ENCODE data around the gene NDUFB3.
A peak's percentile ranks its signal among the peaks of the same experiment; 100 is the strongest.

The NDUFB3 gene

DNA sequence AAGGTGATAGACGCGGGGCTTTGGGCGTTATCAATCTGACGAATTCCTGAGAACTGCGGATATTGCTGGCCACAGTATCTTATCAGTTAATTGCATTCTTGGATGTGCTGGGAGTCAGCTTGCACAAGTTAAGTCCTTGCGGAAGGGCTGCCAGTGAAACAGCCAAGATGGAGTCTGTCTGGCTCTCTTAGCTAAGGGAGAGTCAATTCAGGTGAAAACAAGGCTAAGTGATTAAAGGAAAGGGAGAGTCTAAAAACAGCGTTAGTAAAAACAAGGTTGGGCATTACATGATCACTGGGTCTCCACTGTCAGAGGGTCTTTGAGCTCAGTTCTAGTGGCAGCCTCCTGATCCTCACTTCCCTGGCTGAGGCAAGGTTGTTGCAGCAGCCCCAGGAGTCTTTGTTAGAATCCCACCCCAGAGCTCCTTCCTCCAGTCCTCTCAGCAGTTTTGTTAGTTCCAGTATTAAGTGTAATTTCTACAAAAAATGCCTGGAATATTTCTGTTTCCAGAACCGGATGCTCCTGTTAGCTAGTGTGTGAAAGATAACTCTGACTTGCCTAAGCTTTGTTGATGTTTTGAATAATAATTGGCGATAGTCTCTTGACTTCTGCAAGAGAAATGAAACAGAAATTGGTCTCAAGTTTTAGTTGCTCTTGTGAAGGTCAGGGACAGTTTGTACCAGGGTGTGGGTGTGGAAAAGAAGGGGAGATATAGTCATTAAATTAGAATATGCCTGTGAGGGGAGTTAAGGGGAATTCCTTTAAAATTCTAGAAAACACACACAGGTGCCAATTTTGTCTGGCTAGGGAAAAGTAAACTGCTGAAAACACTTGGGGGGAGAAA, 54.7 kb downstream of the NDUFB3 start:
- H3K4me2 ChIP-seq = peak overlapping the region; percentile 73
- no peak overlapping the region for H3K4me3 ChIP-seq
- peaks cover 56% of the 10 kb centered on the region for H3K4me1 ChIP-seq
- TF ChIP-seq Cebpa-rat (IDR thresholded peaks at IDR 0.05) = no peak
- H3K9ac ChIP-seq = no peak overlapping the region
- no peaks in the 10 kb centered on the region for H3K9me3 ChIP-seq
- 0 out of 2 replicates have a peak, but pooled peaks cover 7% of the 10 kb centered on the region for H3K36me3 ChIP-seq
- H4K20me1 ChIP-seq = peaks cover 73% of the 10 kb centered on the region; the same call in 1 of the 2 replicates
- H3K27ac ChIP-seq = no peak overlapping the region
- no peaks in the 10 kb centered on the region for H3K27me3 ChIP-seq

- Histone ChIP-seq H3K4me2 (0 out of 2 replicates have a peak overlapping the region, but pooled peaks have one; percentile 73), H3K27ac (no peak overlapping the region), H3K9me3 (no peaks in the 10 kb centered on the region), H3K4me1 (peaks cover 52% of the 10 kb centered on the region), H3K27me3 (no peaks in the 10 kb centered on the region), H3K36me3 (peaks cover 7% of the 10 kb centered on the region; the same call in 1 of the 2 replicates), H3K4me3 (no peak overlapping the region), H4K20me1 (peaks cover 67% of the 10 kb centered on the region; the same call in 1 of the 2 replicates), H3K9ac (no peak overlapping the region)
- TF ChIP-seq Cebpa-rat (IDR thresholded peaks at IDR 0.05) = no peak
These were observed 55.3 kb downstream of the NDUFB3 start for GRCh38 chr2:201127152-201127511.

GRCh38 chr2:201127570-201127969, 55.8 kb downstream of the NDUFB3 start:
- no peak overlapping the region for H3K9ac ChIP-seq
- peaks cover 54% of the 10 kb centered on the region for H3K4me1 ChIP-seq

GRCh38 chr2:201128033-201128432, 56.2 kb downstream of the NDUFB3 start:
- no peak overlapping the region for H3K27ac ChIP-seq
- peaks cover 9% of the 10 kb centered on the region; the same call in 1 of the 2 replicates for H3K36me3 ChIP-seq
- no peak overlapping the region for H3K9ac ChIP-seq

More at GRCh38 chr2:201127570-201127969, 55.8 kb downstream of the NDUFB3 start:
- H4K20me1 ChIP-seq = peaks cover 62% of the 10 kb centered on the region; the same call in 1 of the 2 replicates
- H3K36me3 ChIP-seq = peaks cover 8% of the 10 kb centered on the region; the same call in 1 of the 2 replicates
- H3K9me3 ChIP-seq = no peaks in the 10 kb centered on the region
- no peak for TF ChIP-seq Cebpa-rat (IDR thresholded peaks at IDR 0.05)
- no peak overlapping the region for H3K4me3 ChIP-seq
- no peaks in the 10 kb centered on the region for H3K27me3 ChIP-seq
- H3K4me2 ChIP-seq = 0 out of 2 replicates have a peak overlapping the region, but pooled peaks have one; percentile 4
- no peak overlapping the region for H3K27ac ChIP-seq

DNA sequence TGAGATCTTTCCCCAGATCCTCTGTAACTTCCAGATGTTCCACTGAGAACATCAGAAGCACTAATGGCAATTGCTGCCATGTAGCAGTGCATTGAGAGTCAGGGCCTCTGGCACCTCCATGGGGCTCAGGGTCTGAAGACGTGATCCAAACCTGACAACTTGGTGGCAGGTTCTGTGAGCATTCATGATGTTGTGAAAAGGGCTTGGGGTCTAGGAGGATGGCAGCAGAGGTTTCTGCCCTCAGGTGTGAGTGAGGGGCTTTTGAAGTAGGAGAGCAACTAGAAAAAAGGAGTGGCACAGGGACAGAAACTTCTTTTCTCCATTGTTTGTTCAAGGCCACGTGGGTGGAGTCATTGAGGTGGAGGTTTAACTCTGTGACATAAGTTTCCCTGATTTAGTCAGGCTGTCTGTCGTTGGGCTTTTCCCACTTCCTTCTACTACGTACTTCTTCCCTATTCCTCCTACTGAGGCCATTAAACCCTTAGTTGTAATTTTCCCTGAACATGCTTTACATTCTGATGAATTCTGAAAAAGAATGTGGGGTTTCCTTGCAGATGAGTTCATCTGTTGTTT, 57.2 kb downstream of the NDUFB3 start:
- Histone ChIP-seq H3K27me3 (no peaks in the 10 kb centered on the region), H3K9ac (no peak overlapping the region), H3K9me3 (no peaks in the 10 kb centered on the region), H3K36me3 (peaks cover 15% of the 10 kb centered on the region), H3K4me3 (no peak overlapping the region), H3K4me2 (0 out of 2 replicates have a peak overlapping the region, but pooled peaks have one; percentile 10), H4K20me1 (peaks cover 48% of the 10 kb centered on the region; the same call in 1 of the 2 replicates), H3K27ac (no peak overlapping the region), H3K4me1 (peaks cover 54% of the 10 kb centered on the region)
- no peak for TF ChIP-seq Cebpa-rat (IDR thresholded peaks at IDR 0.05)

More at GRCh38 chr2:201128033-201128432, 56.2 kb downstream of the NDUFB3 start:
- Histone ChIP-seq H3K27me3 (no peaks in the 10 kb centered on the region), H3K4me1 (peaks cover 54% of the 10 kb centered on the region), H3K4me3 (no peak overlapping the region), H4K20me1 (peaks cover 58% of the 10 kb centered on the region; the same call in 1 of the 2 replicates), H3K4me2 (no peak overlapping the region), H3K9me3 (no peaks in the 10 kb centered on the region)
- TF ChIP-seq Cebpa-rat (IDR thresholded peaks at IDR 0.05) = no peak

- Histone ChIP-seq H3K9me3 (no peaks in the 10 kb centered on the region), H3K9ac (no peak overlapping the region), H3K27ac (no peak overlapping the region), H3K4me1 (peaks cover 40% of the 10 kb centered on the region), H3K4me3 (no peak overlapping the region), H4K20me1 (peaks cover 31% of the 10 kb centered on the region; the same call in 1 of the 2 replicates), H3K27me3 (no peaks in the 10 kb centered on the region), H3K36me3 (peaks cover 25% of the 10 kb centered on the region), H3K4me2 (no peak overlapping the region)
- TF ChIP-seq Cebpa-rat (IDR thresholded peaks at IDR 0.05) = no peak
These were observed 58.9 kb downstream of the NDUFB3 start for GRCh38 chr2:201130524-201131186.

GRCh38 chr2:201132518-201132917, 60.7 kb downstream of the NDUFB3 start:
- Histone ChIP-seq H3K36me3 (peaks cover 43% of the 10 kb centered on the region), H3K9me3 (no peaks in the 10 kb centered on the region), H4K20me1 (peaks cover 14% of the 10 kb centered on the region; the same call in 1 of the 2 replicates), H3K4me2 (no peak overlapping the region), H3K9ac (no peak overlapping the region), H3K27ac (no peak overlapping the region), H3K4me3 (no peak overlapping the region), H3K4me1 (peaks cover 21% of the 10 kb centered on the region), H3K27me3 (no peaks in the 10 kb centered on the region)
- no peak for TF ChIP-seq Cebpa-rat (IDR thresholded peaks at IDR 0.05)
